Spinal cord (tissue), 10 donors: ENCODE results near the gene EIF4E1B. TPM values are rescaled to one million over a fixed set of nuclear protein-coding genes. Genes with fewer than 3 reads are reported as not detected.

Source experiments
- DNase-seq, 6 donors: peaks; one replicate each; pipeline versions ENCODE4 v3.0.0 to v3.0.0-alpha.2; 2013 to 2015; ENCODE audit warnings: low spot score in 6 of 6, low read depth in 4 of 6
- H3K27ac ChIP-seq: one replicate; pipeline ENCODE4 v1.5.1; 2013; ENCODE audit warnings: low read depth, low read length, control low read depth
- H3K27me3 ChIP-seq: one replicate; pipeline ENCODE4 v1.6.1; 2013; ENCODE audit warnings: low read length; ENCODE audit not compliant: control insufficient read depth, insufficient read depth
- H3K36me3 ChIP-seq: one replicate; pipeline ENCODE4 v1.6.1; 2013; ENCODE audit warnings: low read length; ENCODE audit not compliant: control insufficient read depth, insufficient read depth
- H3K4me1 ChIP-seq: one replicate; pipeline ENCODE4 v1.6.1; 2013; ENCODE audit warnings: low read length; ENCODE audit not compliant: control insufficient read depth, insufficient read depth
- H3K4me3 ChIP-seq: one replicate; pipeline ENCODE4 v1.5.1; 2013; ENCODE audit warnings: low read depth, low read length, control low read depth
- H3K9me3 ChIP-seq: one replicate; pipeline ENCODE4 v1.6.1; 2013; ENCODE audit warnings: low read length; ENCODE audit not compliant: control insufficient read depth, insufficient read depth
- WGBS: methylation state at CpG from one replicate; pipeline ENCODE4 v1.1.5; 2013; ENCODE audit warnings: missing lambda C conversion rate; ENCODE audit not compliant: insufficient coverage; 5-methylcytosine and 5-hydroxymethylcytosine counted together
- polyA plus RNA-seq, 2 donors: library from polyadenylated mRNA; unstranded; fragments of 120-200 nt; gene quantifications; one replicate each; pipeline ENCODE4 v1.2.1, GENCODE V29; 2013; ENCODE audit not compliant: insufficient read length in 2 of 2
- total RNA-seq, 2 donors: library from RNA; depleted of rRNA in 1 of 2; stranded (reverse); fragments of 120-200 nt in 1 of 2; fragments of >200 nt in 1 of 2; gene quantifications; one replicate each; pipeline versions ENCODE4 v1.2.3 to v1.2.4, GENCODE V29; 2013 to 2014
- donor health status: healthy.

Gene EIF4E1B
- total and polyA plus RNA-seq, 4 donors = 0.44 to 4.0 (median 1.6) TPM

DNA sequence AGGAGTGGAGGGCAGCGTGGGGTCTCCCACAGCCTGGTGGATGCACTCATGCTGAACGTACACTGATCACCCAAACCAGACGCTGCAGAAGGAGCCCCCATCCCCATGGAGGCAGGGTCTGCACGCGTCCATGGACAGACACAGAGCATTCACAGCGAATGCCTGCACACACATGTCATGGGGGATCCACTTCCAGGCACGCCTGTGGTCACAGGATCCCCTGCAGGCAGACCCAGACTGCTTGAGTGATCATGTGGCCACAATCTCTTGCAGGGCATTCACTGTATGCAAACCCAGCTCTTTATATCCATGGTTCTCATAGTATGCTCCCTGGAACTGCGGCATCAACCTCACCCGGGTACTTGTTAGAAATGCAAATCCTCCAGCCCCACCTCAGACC is 5.5 kb upstream of the EIF4E1B start:
- Histone ChIP-seq H3K9me3 (no peaks in the 10 kb centered on the region), H3K4me1 (peaks cover 24% of the 10 kb centered on the region), H3K27me3 (peaks cover 51% of the 10 kb centered on the region), H3K36me3 (peaks cover 17% of the 10 kb centered on the region), H3K27ac (no peak overlapping the region), H3K4me3 (no peak overlapping the region)
- DNase-seq = no peak
- 55% methylated on average over 9 of the region's 9 CpGs for WGBS

DNA sequence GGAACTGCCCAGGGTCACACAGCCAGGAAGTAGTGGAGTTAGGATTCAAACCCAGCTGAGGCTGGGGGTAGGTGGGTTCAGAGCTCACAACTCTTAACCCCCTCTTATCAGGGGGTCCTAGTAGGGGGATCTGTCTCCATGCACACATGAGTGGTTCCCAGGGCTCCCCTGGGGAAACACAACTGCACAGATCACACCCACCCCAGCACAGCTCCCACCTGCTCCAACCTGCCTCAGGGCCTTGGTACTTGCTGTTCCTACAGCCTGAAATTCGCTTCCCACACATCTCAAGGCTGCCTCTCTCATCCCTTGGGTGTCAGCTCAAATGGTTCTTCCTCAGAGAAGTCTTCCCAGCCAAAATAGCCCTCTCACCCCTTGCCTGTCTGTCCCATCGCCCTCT is 5.0 kb upstream of the EIF4E1B start:
- Histone ChIP-seq H3K4me1 (peaks cover 21% of the 10 kb centered on the region), H3K27ac (no peak overlapping the region), H3K4me3 (no peak overlapping the region), H3K27me3 (peaks cover 48% of the 10 kb centered on the region), H3K36me3 (peaks cover 17% of the 10 kb centered on the region), H3K9me3 (no peaks in the 10 kb centered on the region)
- no peak for DNase-seq
- 59% methylated on average over 2 of the region's 2 CpGs for WGBS

DNA sequence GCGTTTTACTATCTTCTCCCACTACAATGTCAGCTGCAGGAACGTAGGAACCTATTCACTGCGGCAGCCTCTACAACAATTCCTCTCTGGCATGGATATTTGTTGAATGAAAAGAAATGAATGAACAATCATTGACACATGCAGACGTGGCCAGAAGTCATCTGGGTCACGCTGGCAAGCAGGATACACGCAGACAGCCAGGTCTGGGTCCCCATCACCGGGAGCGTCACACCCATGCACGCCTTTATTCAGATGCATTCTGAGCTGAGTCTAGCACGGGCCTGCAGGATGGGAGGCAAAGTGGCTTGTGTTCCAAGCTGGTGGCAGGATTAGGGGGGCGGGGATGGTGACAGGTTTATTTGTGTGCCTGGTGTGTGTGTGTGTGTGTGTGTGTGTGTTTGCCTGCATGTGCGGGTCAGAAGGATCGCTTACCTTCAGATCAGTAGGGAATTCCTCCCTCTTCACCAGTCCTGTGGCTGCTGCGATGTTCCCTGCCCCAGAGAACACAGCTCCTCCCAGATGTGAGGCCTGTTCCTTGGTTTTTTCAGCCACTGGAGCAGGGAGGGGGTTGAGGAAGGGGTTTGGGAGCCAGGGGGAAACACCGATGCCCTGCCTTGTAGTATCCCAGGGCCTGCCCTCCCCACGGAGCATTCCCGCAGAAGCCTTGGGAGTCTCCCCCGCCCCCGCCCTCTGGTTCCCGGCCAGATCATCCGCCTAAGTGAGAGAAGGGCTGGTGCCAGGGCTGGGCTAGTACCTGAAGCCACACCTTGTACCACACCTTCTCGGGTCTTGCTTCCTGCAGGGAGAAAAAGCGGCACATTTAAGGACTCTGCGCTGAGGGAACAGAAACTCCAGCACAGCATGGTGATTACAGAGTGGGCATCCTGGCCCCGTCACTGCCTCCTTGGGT is 4.3 kb upstream of the EIF4E1B start:
- Histone ChIP-seq H3K27ac (no peak overlapping the region), H3K4me3 (no peak overlapping the region), H3K4me1 (peaks cover 21% of the 10 kb centered on the region), H3K9me3 (no peaks in the 10 kb centered on the region), H3K27me3 (peaks cover 48% of the 10 kb centered on the region), H3K36me3 (peaks cover 17% of the 10 kb centered on the region)
- no peak for DNase-seq
- 38% methylated on average over 18 of the region's 25 CpGs for WGBS

DNA sequence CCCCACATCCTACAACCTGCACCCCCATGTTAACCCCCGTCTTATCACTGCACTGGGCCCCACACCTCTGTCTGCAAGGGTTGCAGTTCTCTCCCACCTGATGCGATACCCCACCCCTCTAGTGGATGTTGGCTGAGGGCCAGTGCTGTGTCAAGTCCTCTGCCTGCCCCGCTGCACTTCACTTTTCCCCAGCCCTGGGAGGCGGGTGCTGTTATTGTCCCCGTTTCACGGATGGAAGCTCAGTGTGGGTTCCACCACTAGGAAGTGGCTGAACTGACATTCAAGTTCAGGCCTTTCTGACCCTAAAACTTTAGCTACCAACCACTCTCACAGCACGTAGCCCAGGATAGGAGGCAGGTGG is 3.6 kb upstream of the EIF4E1B start:
- 31% methylated on average over 3 of the region's 7 CpGs for WGBS
- Histone ChIP-seq H3K4me3 (no peak overlapping the region), H3K36me3 (peaks cover 12% of the 10 kb centered on the region), H3K27me3 (peaks cover 49% of the 10 kb centered on the region), H3K4me1 (peaks cover 19% of the 10 kb centered on the region), H3K9me3 (no peaks in the 10 kb centered on the region), H3K27ac (no peak overlapping the region)
- DNase-seq = no peak

DNA sequence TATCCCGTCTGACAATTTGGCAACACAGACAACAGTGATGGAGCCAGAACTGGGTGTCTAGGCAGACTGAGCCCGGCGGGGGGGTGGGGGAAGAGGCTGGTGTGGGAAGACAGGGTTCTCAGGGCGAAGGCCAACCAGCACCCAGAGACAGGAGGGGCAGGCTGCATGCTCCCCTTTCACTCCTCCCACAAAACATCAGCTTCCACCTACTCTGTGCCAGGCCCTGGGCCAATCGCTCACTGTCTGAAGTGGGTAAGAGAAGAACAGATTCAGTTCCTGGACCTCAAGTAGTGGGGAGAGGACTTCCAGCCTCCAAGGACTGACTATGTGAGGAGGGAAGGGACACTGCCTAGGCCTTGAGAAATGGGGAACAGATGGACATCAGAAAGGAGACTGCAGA is 2.9 kb upstream of the EIF4E1B start:
- Histone ChIP-seq H3K4me1 (peaks cover 18% of the 10 kb centered on the region), H3K36me3 (peaks cover 11% of the 10 kb centered on the region), H3K27me3 (peaks cover 52% of the 10 kb centered on the region), H3K9me3 (no peaks in the 10 kb centered on the region), H3K4me3 (no peak overlapping the region), H3K27ac (no peak overlapping the region)
- 83% methylated on average over 2 of the region's 5 CpGs for WGBS
- no peak for DNase-seq

DNA sequence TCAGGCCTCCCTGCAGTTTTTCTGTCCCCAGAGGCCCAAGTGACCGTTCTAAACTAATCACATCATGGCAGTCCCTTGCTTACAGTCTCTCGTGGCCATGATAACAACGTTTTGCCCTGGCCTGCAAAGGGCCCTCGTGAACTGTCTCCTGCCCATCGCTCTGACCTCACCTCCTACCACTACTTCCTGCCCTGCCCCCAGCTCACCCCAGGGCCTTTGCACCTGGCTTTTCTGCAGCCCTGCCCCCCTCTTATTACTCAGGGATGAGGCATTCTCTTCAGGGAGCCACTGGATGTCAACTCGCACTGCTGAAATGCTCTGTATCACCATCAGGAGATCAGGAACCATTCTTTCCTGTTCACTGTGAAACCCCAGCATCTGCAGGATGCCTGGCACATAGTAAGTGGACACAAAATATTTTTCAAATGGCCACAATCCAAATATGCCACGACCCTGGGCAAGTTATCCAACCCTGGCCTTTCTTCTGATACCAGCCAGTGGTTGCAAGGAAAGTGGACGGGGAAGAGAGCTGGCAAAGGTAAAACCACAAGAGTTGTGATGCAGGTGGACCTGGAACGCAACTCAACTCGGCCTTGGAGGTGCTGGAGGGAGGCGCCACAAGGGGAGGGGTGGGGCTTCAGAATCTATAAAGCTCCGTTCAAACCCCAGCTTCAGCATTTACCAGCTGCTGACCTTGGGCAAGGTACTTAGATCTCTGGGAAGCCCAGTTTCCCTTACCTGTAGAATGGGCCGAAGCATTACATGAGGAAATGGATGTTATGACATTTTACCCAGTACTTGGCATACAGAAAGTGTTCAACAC is 1.9 kb upstream of the EIF4E1B start:
- peaks cover 61% of the 10 kb centered on the region for H3K27me3 ChIP-seq
- peaks cover 18% of the 10 kb centered on the region for H3K4me1 ChIP-seq
- H3K9me3 ChIP-seq = no peaks in the 10 kb centered on the region
- H3K36me3 ChIP-seq = peaks cover 11% of the 10 kb centered on the region
- no peak for DNase-seq
- no peak overlapping the region for H3K4me3 ChIP-seq
- 54% methylated on average over 12 of the region's 13 CpGs for WGBS
- no peak overlapping the region for H3K27ac ChIP-seq

DNA sequence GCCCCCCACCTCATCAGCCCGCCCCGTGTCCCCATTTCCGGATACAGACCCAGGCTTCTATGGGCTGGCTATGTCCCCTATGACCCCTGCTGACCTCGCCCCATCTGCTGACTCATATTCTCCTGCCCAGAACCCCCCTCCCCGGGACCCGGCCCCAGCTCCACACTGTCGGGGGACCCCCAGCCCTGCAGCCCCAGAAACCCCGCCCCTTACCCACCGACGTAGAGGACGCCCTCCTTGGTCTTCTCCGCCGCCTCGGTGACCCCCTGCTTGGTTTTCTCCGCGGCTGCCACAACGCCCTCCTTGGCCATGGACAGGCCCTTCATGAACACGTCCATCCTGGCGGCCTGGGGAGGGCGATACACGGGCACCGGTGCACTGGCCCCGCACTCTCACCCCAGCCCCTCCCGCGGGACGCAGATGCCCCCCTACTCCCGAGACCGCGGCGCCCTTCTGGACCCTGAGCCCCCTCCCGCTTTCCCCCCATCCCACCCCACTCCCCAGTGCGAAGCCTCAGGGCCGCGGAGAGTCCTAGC is 1.1 kb upstream of the EIF4E1B start:
- Histone ChIP-seq H3K27ac (no peak overlapping the region), H3K27me3 (peaks cover 68% of the 10 kb centered on the region)

DNA sequence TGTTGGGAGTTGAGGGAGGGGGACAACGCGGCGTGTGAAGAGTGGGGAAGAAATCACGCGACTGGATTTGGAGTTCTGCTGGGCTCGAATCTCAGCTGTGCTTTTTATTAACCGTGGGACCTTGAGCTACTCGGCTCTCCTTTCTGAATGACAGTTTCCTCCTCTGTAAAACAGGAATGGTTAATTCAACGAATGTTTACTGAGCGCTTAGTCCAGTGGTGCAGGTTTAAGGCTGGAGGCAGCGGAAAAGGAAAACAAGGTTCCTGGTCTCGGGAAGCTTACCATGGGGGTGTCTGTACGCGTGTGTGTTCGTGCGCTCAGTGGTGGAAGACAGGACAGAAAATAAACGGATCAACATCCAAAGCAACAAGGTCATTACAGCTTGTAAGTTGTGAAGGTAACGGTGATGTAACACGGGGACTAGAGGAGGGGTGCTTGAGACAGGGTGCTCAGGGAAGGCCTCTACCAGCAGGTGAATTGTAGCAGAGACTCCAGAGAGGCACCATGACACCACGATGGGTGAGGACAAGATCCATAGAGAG is 277 bp downstream of the EIF4E1B start:
- Histone ChIP-seq H3K36me3 (peaks cover 7% of the 10 kb centered on the region), H3K9me3 (no peaks in the 10 kb centered on the region), H3K4me1 (peaks cover 18% of the 10 kb centered on the region), H3K27me3 (peaks cover 68% of the 10 kb centered on the region), H3K4me3 (peak overlapping the region; percentile 44), H3K27ac (no peak overlapping the region)
- no peak for DNase-seq
- 7% methylated on average over 17 of the region's 20 CpGs for WGBS

More for the DNA sequence above, 1.1 kb upstream of the EIF4E1B start:
- 5% methylated on average over 34 of the region's 34 CpGs for WGBS
- DNase-seq = no peak
- peak overlapping the region; percentile 30 for H3K4me3 ChIP-seq
- H3K9me3 ChIP-seq = no peaks in the 10 kb centered on the region
- H3K36me3 ChIP-seq = peaks cover 7% of the 10 kb centered on the region
- peaks cover 18% of the 10 kb centered on the region for H3K4me1 ChIP-seq

DNA sequence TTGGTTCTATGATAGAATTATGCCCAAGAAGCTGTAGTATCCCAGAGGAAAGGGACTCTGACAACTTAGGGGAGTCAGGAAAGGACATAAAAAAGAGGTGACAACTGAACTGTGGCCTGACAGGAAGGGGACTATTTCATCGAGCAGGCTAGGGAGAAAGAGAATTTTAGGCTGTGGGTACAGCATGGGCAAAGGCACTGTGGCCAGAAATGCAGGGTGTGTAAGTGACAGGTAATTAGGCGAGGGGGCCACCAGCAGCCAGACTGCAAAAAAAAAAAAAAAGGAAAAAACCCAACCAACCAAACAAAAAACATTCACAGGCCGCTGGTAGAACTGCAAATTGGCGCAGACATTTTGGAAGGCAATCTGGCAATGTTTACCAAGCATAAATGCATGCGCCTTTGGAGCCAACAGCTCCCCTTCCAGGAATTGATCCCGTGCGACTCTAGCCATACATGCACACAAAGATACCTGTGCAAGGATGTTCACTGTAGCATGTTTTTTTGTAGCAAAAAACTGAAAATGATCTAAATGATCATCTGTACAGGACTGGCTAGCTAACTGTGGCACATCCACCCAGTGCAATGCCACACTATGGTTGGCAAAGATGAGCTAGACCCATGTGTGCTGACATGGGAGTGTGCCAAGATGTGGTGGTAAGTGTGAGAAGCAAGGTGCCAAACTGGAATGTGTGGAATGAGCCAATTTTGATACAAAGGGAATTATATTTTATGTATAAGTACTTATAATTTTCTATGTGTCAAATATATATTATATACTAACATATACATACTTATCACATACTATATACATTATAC is 1.1 kb downstream of the EIF4E1B start:
- peaks cover 18% of the 10 kb centered on the region for H3K4me1 ChIP-seq
- peak in 2 of 6 donors; percentile 52 to 90 for DNase-seq
- peaks cover 66% of the 10 kb centered on the region for H3K27me3 ChIP-seq
- H3K9me3 ChIP-seq = no peaks in the 10 kb centered on the region
- 72% methylated on average over 4 of the region's 7 CpGs for WGBS
- peak overlapping the region; percentile 44 for H3K4me3 ChIP-seq
- no peaks in the 10 kb centered on the region for H3K36me3 ChIP-seq
- no peak overlapping the region for H3K27ac ChIP-seq
